Measurements from ENCODE around the gene MKX. TPM values are rescaled to one million over a fixed set of nuclear protein-coding genes. Genes with fewer than 3 reads are reported as not detected.

Gene MKX
- total RNA-seq, 1 donor from 2014 or later = 1.8 TPM

DNA sequence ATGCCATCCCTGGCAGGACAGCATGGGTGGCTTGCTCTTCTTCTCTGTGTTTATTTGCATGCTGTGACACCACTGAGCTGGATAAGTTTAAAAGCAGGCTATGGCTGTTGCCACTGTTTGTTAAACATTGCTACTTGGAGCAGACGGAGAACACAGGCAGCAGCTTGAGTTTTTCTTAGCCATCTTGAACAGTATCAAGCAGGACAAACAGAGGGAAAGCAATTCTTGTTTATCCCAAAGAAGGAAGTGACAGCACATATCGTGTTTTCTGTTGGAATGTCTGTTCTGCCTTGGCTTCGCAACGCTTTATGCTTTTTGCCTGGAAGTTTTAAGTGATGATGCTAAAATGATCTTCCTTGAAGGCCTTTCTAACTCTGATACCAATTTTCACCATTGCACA, 73.8 kb downstream of the MKX start:
- H3K27me3 ChIP-seq (ENCODE audit: control insufficient read depth, insufficient read depth, low read length) = no peaks in the 10 kb centered on the region
- no peak overlapping the region for H3K4me3 ChIP-seq (ENCODE audit: low read depth, low read length)
- FAIRE-seq (no peak), DNase-seq (ENCODE audit: low read depth) (no peak)
- no peak for TF ChIP-seq CTCF (IDR thresholded peaks at IDR 0.05; ENCODE audit: insufficient read depth, low read length, severe bottlenecking)
- H3K36me3 ChIP-seq (ENCODE audit: control insufficient read depth, insufficient read depth, low read length) = no peaks in the 10 kb centered on the region

GRCh38 chr10:27664461-27664860, 81.2 kb downstream of the MKX start:
- DNase-seq (ENCODE audit: low read depth) (no peak), FAIRE-seq (no peak)
- no peak for TF ChIP-seq CTCF (IDR thresholded peaks at IDR 0.05; ENCODE audit: insufficient read depth, low read length, severe bottlenecking)
- H3K27me3 ChIP-seq (ENCODE audit: control insufficient read depth, insufficient read depth, low read length) = no peaks in the 10 kb centered on the region
- H3K36me3 ChIP-seq (ENCODE audit: control insufficient read depth, insufficient read depth, low read length) = no peaks in the 10 kb centered on the region
- no peak overlapping the region for H3K4me3 ChIP-seq (ENCODE audit: low read depth, low read length)

DNA sequence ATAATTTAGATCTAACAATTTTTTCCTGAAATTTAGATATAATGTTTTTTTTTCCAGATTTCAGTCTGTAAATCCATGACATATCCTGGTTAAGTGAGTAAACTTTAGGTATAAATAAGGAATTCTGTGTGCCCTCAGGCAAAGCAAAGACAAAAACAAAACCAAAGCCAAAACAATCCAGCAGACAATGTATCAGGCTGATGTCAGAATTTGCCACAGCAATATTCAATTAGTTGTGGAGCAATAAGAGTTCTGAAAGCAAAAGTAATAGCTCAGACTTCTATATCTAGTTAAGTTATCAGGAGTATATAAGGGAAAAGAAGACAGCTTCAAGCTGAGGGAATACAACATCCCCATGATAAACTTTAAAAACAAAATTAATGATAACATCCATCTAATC, 82.0 kb downstream of the MKX start:
- DNase-seq (ENCODE audit: low read depth) (no peak), FAIRE-seq (no peak)
- no peak for TF ChIP-seq CTCF (IDR thresholded peaks at IDR 0.05; ENCODE audit: insufficient read depth, low read length, severe bottlenecking)
- H3K27me3 ChIP-seq (ENCODE audit: control insufficient read depth, insufficient read depth, low read length) = no peaks in the 10 kb centered on the region
- no peaks in the 10 kb centered on the region for H3K36me3 ChIP-seq (ENCODE audit: control insufficient read depth, insufficient read depth, low read length)
- no peak overlapping the region for H3K4me3 ChIP-seq (ENCODE audit: low read depth, low read length)

DNA sequence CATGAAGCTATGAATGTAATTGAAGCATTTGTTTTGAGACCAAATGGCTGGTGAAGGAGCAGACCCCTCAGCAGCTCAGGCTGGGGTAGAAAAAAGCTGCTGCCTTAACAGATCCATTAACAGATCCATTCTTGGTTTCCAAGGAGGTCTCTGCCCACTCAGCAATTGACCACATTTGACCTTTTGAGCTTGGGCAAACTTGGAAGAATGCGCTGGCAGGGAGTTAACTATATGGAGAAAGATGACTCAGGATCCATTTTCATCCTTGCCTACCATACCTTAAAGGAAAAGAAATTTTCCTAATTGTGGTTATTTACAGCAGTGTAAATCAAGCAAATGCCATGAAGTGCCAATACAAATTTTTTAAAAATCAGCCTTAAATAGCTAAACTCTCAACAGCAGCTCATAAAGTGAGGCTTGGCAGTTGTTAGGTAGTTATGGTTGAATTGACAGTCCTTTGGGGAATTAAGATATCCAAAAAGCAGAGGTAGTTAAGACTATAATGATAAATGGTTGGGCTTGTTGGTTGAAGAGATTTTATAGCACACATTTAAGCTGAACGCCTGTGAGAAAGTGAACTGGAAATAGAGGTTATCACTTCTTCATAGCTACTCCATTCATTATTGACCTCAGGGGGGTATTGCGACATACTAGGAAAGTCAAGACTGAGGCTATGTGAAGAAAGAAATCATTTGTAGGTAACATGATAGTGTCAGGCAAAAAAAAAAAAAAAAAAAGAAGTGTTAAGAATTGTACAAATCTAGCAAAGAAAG, 83.9 kb downstream of the MKX start:
- DNase-seq (ENCODE audit: low read depth) = peak; percentile 41
- no peak overlapping the region for H3K4me3 ChIP-seq (ENCODE audit: low read depth, low read length)
- no peak for FAIRE-seq
- H3K36me3 ChIP-seq (ENCODE audit: control insufficient read depth, insufficient read depth, low read length) = no peaks in the 10 kb centered on the region
- no peaks in the 10 kb centered on the region for H3K27me3 ChIP-seq (ENCODE audit: control insufficient read depth, insufficient read depth, low read length)
- TF ChIP-seq CTCF (IDR thresholded peaks at IDR 0.05; ENCODE audit: insufficient read depth, low read length, severe bottlenecking) = no peak

DNA sequence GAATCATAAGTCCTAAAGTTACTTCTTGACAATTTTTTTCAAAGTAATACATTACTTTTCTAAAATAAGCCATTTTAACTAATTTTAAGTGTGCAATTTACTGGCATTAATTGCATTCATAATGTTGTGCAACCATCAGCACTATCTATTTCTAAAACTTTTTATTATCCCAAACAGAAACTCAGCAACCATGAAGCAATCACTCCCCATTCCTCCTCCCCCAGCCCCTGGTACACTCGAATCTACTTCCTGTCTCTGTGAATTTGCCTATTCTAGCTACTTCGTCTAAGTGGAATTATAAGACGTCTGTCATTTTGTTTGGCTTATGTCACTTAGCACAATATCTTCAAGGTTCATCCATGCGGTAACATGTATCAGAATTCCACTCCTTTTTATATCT, 84.9 kb downstream of the MKX start:
- TF ChIP-seq CTCF (IDR thresholded peaks at IDR 0.05; ENCODE audit: insufficient read depth, low read length, severe bottlenecking) = no peak
- H3K36me3 ChIP-seq (ENCODE audit: control insufficient read depth, insufficient read depth, low read length) = no peaks in the 10 kb centered on the region
- no peak overlapping the region for H3K4me3 ChIP-seq (ENCODE audit: low read depth, low read length)
- FAIRE-seq (no peak), DNase-seq (ENCODE audit: low read depth) (no peak)
- no peaks in the 10 kb centered on the region for H3K27me3 ChIP-seq (ENCODE audit: control insufficient read depth, insufficient read depth, low read length)

DNA sequence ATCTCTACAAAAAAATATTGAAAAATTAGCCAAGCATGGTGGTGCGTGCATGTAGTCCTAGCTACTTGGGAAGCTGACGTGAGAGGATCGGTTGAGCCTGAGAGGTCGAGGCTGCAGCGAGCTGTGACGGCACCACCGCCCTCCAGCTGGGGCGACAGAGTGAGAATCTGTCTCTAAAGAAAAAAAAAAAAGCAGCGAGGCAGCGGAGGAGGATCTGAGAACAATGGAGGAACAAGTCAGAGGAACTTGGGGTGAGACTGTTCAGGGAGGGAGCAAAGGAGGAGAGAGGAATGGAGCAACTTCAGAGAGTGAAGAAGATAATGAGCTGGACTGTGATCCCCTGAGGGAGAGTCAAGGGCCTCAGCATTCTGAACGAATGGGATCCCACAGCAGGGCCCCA, 85.4 kb downstream of the MKX start:
- DNase-seq (ENCODE audit: low read depth) = no peak
- no peak for TF ChIP-seq CTCF (IDR thresholded peaks at IDR 0.05; ENCODE audit: insufficient read depth, low read length, severe bottlenecking)
- FAIRE-seq = no peak
- Histone ChIP-seq H3K4me3 (ENCODE audit: low read depth, low read length) (no peak overlapping the region), H3K36me3 (ENCODE audit: control insufficient read depth, insufficient read depth, low read length) (no peaks in the 10 kb centered on the region), H3K27me3 (ENCODE audit: control insufficient read depth, insufficient read depth, low read length) (no peaks in the 10 kb centered on the region)
